H1 (cell line): ENCODE measurements around the gene KIAA1328. TPM values are rescaled to one million over a fixed set of nuclear protein-coding genes. Genes with fewer than 3 reads are reported as not detected.

Experiments
- CTCF ChIA-PET: fragments of 300-600 bp; sonication (Branson Sonifier 250); formaldehyde crosslinking; loops from one replicate; lab custom pipeline; 2021; ENCODE audit not compliant: partially characterized antibody; lab: Charles Lee
- POLR2A ChIA-PET: fragments of 300-600 bp; sonication (Branson Sonifier 250); formaldehyde crosslinking; loops from one replicate; lab custom pipeline; 2021; ENCODE audit warnings: inconsistent platforms; ENCODE audit not compliant: partially characterized antibody; lab: Charles Lee
- DNase-seq, 2 experiments: peaks; one replicate each; pipeline versions ENCODE4 v3.0.0 to v3.0.0-alpha.2; 2010 to 2022; ENCODE audit warnings: low spot score in 2 of 2, low read depth in 1 of 2, mixed read lengths in 1 of 2
- FAIRE-seq: peaks from 2 replicates; lab custom pipeline; 2011; peaks lifted over from hg19 to GRCh38; lab: Jason Lieb, UNC
- H2AFZ ChIP-seq: 2 replicates; pipeline ENCODE4 v1.8.1; 2012; ENCODE audit warnings: low read length, inconsistent platforms
- H2AK5ac ChIP-seq: 2 replicates; pipeline ENCODE4 v1.6.1; 2013; ENCODE audit warnings: low read depth, low read length
- H2BK120ac ChIP-seq: replicated peaks from 2 replicates; pipeline ENCODE3; 2013; ENCODE audit warnings: low read depth, low read length, inconsistent platforms
- H2BK12ac ChIP-seq: 2 replicates; pipeline ENCODE4 v1.6.1; 2013; ENCODE audit warnings: low read depth, low read length
- H2BK15ac ChIP-seq: 2 replicates; pipeline ENCODE4 v1.6.1; 2013; ENCODE audit warnings: low read length
- H2BK20ac ChIP-seq: 2 replicates; pipeline ENCODE4 v1.6.1; 2013; ENCODE audit warnings: low read length
- H2BK5ac ChIP-seq: 2 replicates; pipeline ENCODE4 v1.6.1; 2013; ENCODE audit warnings: low read depth, low read length
- H3K14ac ChIP-seq: 2 replicates; pipeline ENCODE4 v1.6.1; 2013; ENCODE audit warnings: inconsistent platforms; ENCODE audit not compliant: insufficient read length
- H3K18ac ChIP-seq: 2 replicates; pipeline ENCODE4 v1.6.1; 2013; ENCODE audit warnings: low read length; ENCODE audit errors: extremely low read depth
- H3K23ac ChIP-seq: 2 replicates; pipeline ENCODE4 v1.6.1; 2013; ENCODE audit warnings: inconsistent platforms; ENCODE audit not compliant: insufficient read length
- H3K23me2 ChIP-seq: 2 replicates; pipeline ENCODE4 v1.6.1; 2013; ENCODE audit warnings: low read depth, low read length
- H3K27ac ChIP-seq: 2 replicates; pipeline ENCODE4 v1.6.1; 2011; ENCODE audit warnings: low read depth, low read length, inconsistent platforms
- H3K27me3 ChIP-seq, 4 experiments: replicated peaks in 1 of 4; 1 replicate in 1 of 4; 2 replicates in 3 of 4; pipeline versions ENCODE4 v1.6.1 to v1.8.1; 2011 to 2013; ENCODE audit warnings: low read length in 3 of 4, mild to moderate bottlenecking in 3 of 4, inconsistent platforms in 2 of 4, mixed read lengths in 2 of 4, moderate library complexity in 1 of 4; ENCODE audit not compliant: control insufficient read depth in 3 of 4, insufficient read depth in 3 of 4; ENCODE audit errors: extremely low read depth in 1 of 4
- H3K36me3 ChIP-seq, 4 experiments: 2 replicates each; pipeline versions ENCODE4 v1.6.1 to v1.8.1; 2011 to 2013; ENCODE audit warnings: mild to moderate bottlenecking in 4 of 4, low read length in 3 of 4, moderate library complexity in 2 of 4, control low read depth in 1 of 4, inconsistent platforms in 1 of 4; ENCODE audit not compliant: insufficient read depth in 4 of 4, control insufficient read depth in 2 of 4
- H3K4ac ChIP-seq: replicated peaks from 2 replicates; pipeline ENCODE3; 2013; ENCODE audit warnings: low read length, low read depth, mixed read lengths, inconsistent platforms; ENCODE audit not compliant: insufficient read length
- H3K4me1 ChIP-seq, 4 experiments: replicated peaks in 1 of 4; 1 replicate in 1 of 4; 2 replicates in 3 of 4; pipeline versions ENCODE4 v1.6.1 to v1.8.1; 2011 to 2013; ENCODE audit warnings: low read length in 3 of 4, inconsistent platforms in 2 of 4, mixed read lengths in 1 of 4; ENCODE audit not compliant: insufficient read depth in 4 of 4, control insufficient read depth in 3 of 4
- H3K4me2 ChIP-seq, 2 experiments: 2 replicates each; pipeline versions ENCODE4 v1.6.1 to v1.8.1; 2011 to 2013; ENCODE audit warnings: low read depth in 2 of 2, low read length in 2 of 2, control low read depth in 1 of 2, inconsistent platforms in 1 of 2, mild to moderate bottlenecking in 1 of 2; ENCODE audit not compliant: insufficient read depth in 1 of 2
- H3K4me3 ChIP-seq, 4 experiments: fragments of 200-600, 300-600 bp in 1 of 4; sonication (generic), shearing (Covaris generic), sonication (Bioruptor Twin) in 1 of 4; 2 replicates each; pipeline versions ENCODE4 v1.5.1 to v1.8.1; 2011 to 2016; ENCODE audit warnings: low read length in 4 of 4, low read depth in 3 of 4, control low read depth in 2 of 4, inconsistent platforms in 2 of 4, mild to moderate bottlenecking in 2 of 4, mixed read lengths in 1 of 4, moderate library complexity in 1 of 4; ENCODE audit not compliant: insufficient read depth in 2 of 4; ENCODE audit errors: extremely low read depth in 1 of 4
- H3K56ac ChIP-seq: replicated peaks from 2 replicates; pipeline ENCODE3; 2013; ENCODE audit warnings: low read depth, mild to moderate bottlenecking, mixed read lengths, low read length, inconsistent platforms; ENCODE audit not compliant: insufficient read length
- H3K79me1 ChIP-seq: 2 replicates; pipeline ENCODE4 v1.6.1; 2013; ENCODE audit warnings: low read depth, low read length, control low read depth
- H3K79me2 ChIP-seq, 2 experiments: 2 replicates each; pipeline versions ENCODE4 v1.6.1 to v1.8.1; 2012 to 2013; ENCODE audit warnings: low read length in 2 of 2, mild to moderate bottlenecking in 2 of 2, inconsistent platforms in 1 of 2; ENCODE audit not compliant: insufficient read depth in 2 of 2, control insufficient read depth in 1 of 2
- H3K9ac ChIP-seq, 4 experiments: replicated peaks in 1 of 4; 1 replicate in 1 of 4; 2 replicates in 3 of 4; pipeline versions ENCODE4 v1.6.1 to v1.8.1; 2011 to 2013; ENCODE audit warnings: low read depth in 3 of 4, low read length in 3 of 4, control low read depth in 2 of 4, mild to moderate bottlenecking in 2 of 4, moderate library complexity in 2 of 4, inconsistent platforms in 1 of 4; ENCODE audit errors: extremely low read depth in 1 of 4
- H3K9me3 ChIP-seq, 2 experiments: 2 replicates each; pipeline versions ENCODE4 v1.6.1 to v1.8.1; 2012 to 2013; ENCODE audit warnings: mild to moderate bottlenecking in 2 of 2, moderate library complexity in 2 of 2, control low read depth in 1 of 2, inconsistent platforms in 1 of 2, low read depth in 1 of 2, low read length in 1 of 2, mixed read lengths in 1 of 2; ENCODE audit not compliant: insufficient read depth in 2 of 2
- H4K20me1 ChIP-seq, 2 experiments: replicated peaks in 1 of 2; 2 replicates each; pipeline versions ENCODE3 to v1.8.1; 2011 to 2013; ENCODE audit warnings: inconsistent platforms in 2 of 2, low read length in 2 of 2, mild to moderate bottlenecking in 1 of 2; ENCODE audit not compliant: insufficient read depth in 2 of 2, control insufficient read depth in 1 of 2
- H4K5ac ChIP-seq: 2 replicates; pipeline ENCODE4 v1.6.1; 2013; ENCODE audit warnings: low read length, low read depth, mixed read lengths, inconsistent platforms; ENCODE audit not compliant: insufficient read length
- H4K8ac ChIP-seq: 2 replicates; pipeline ENCODE4 v1.8.0; 2013; ENCODE audit warnings: mild to moderate bottlenecking, moderate library complexity, low read length, inconsistent platforms; ENCODE audit not compliant: insufficient read depth; ENCODE audit errors: extremely low read depth
- H4K91ac ChIP-seq: replicated peaks from 2 replicates; pipeline ENCODE3; 2013; ENCODE audit warnings: low read length, mixed read lengths, inconsistent platforms; ENCODE audit not compliant: insufficient read length
- KDM5A ChIP-seq: fragments of 200-600 bp; IDR thresholded peaks from 2 replicates; pipeline ENCODE4 v1.7.1; 2012; ENCODE audit warnings: mild to moderate bottlenecking, low read length, inconsistent platforms, mixed read lengths
- MAFK ChIP-seq: IDR thresholded peaks from 2 replicates; pipeline ENCODE4 v1.6.1; 2012; ENCODE audit warnings: low read depth, mild to moderate bottlenecking, improper control_type of control experiment, low read length
- POU5F1 ChIP-seq: IDR thresholded peaks from 2 replicates; pipeline ENCODE4 v1.6.1; 2011; ENCODE audit warnings: low read depth, mild to moderate bottlenecking, low read length, moderate library complexity
- RAD21 ChIP-seq, 2 experiments: IDR thresholded peaks in 1 of 2; conservative IDR thresholded peaks in 1 of 2; 2 replicates each; pipeline ENCODE4 v1.6.1; 2011; ENCODE audit warnings: low read depth in 2 of 2, low read length in 2 of 2, improper control_type of control experiment in 1 of 2, inconsistent platforms in 1 of 2, mild to moderate bottlenecking in 1 of 2, moderate library complexity in 1 of 2
- WGBS, 2 experiments: shearing (Covaris generic) in 1 of 2; methylation state at CpG; one replicate each; pipeline versions ENCODE4 v1.1.6 to v1.1.7; 2013 to 2015; ENCODE audit warnings: low lambda C conversion rate in 2 of 2, mixed read lengths in 2 of 2, inconsistent platforms in 1 of 2, low coverage in 1 of 2, missing lambda C conversion rate in 1 of 2; ENCODE audit not compliant: insufficient replicate concordance in 2 of 2, insufficient coverage in 1 of 2, insufficient read length in 1 of 2; ENCODE audit errors: extremely low coverage in 1 of 2, missing lambda C conversion rate in 1 of 2; 5-methylcytosine and 5-hydroxymethylcytosine counted together
- polyA plus RNA-seq, 7 experiments: library from polyadenylated mRNA; depleted of rRNA in 3 of 7; stranded (reverse) in 5 of 7; unstranded in 2 of 7; fragments of >200 nt in 5 of 7; fragments of 200-250 nt in 2 of 7; gene quantifications; 1 replicate in 5 of 7; 2 replicates in 1 of 7; 4 replicates in 1 of 7; pipeline versions ENCODE4 v1.2.1 to v1.2.3, GENCODE V29; 2011 to 2013; ENCODE audit warnings: missing spikeins in 2 of 7, mixed read lengths in 2 of 7
- total RNA-seq: library from RNA; stranded (reverse); fragmentation: NEBNext Ultra II Directional; extraction: Animal tissue kit (Norgen Biotek cat#: 25700); gene quantifications from 2 replicates; pipeline ENCODE4 v1.2.1, GENCODE V29; 2021
- TF ChIP-seq, protein P1 (sequence below), 3 experiments: IDR thresholded peaks; 1 replicate in 2 of 3; 2 replicates in 1 of 3; pipeline versions ENCODE4 v1.5.1 to v1.6.1; 2011; ENCODE audit warnings: low read length in 3 of 3, mild to moderate bottlenecking in 3 of 3, inconsistent platforms in 2 of 3, low read depth in 1 of 3, moderate library complexity in 1 of 3; ENCODE audit not compliant: insufficient read depth in 1 of 3; ENCODE audit errors: control extremely low read depth in 1 of 3

Gene KIAA1328
- total and polyA plus RNA-seq, 2 of the 8 experiments (the other 6 are each of a cell fraction or from before 2014, with no cell fraction given), result 2.6 to 5.7 TPM

DNA sequence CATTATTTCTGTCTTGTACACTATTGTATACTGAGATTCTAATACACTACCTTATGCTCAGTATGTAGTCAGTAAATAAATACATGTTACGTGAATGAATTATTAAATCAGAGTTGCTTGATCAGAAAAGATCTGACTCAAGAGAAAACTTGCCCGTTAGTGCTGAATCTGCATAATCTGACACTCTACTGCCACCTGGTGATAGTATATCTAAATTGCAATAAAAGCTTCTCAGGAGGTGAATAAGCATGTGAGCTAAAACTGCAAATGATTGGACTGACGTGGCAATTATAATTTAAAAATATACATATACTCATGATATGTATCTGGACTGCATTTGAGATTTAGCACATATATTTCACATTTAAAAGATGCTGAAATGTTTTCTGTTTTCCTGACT, 70.4 kb downstream of the KIAA1328 start:
- WGBS, 2 experiments, result 83% methylated on average over 3 of the region's 3 CpGs; no CpG with 5 or more reads in 1 of the 2 experiments
- H2AK5ac ChIP-seq, result no peak overlapping the region
- H3K4ac ChIP-seq, result no peak overlapping the region
- no peak overlapping the region for H3K9ac ChIP-seq
- no peaks in the 10 kb centered on the region for H3K27me3 ChIP-seq
- peaks cover 0 to 2% of the 10 kb centered on the region in 2 experiments; a peak in 1 of 4 replicates for H3K9me3 ChIP-seq
- H2BK120ac ChIP-seq, result no peak overlapping the region
- H2BK12ac ChIP-seq, result no peak overlapping the region
- H3K23me2 ChIP-seq, result no peaks in the 10 kb centered on the region
- H4K5ac ChIP-seq, result no peak overlapping the region
- no peak overlapping the region for H3K4me3 ChIP-seq
- H4K8ac ChIP-seq, result no peak overlapping the region
- no peak overlapping the region for H3K18ac ChIP-seq
- H3K23ac ChIP-seq, result no peak overlapping the region
- no peak overlapping the region for H3K14ac ChIP-seq
- ChIA-PET CTCF (interaction anchor here (0.6 to 1.9 kb wide), 11 partner anchors 9 to 717 kb away, joined by 3 to 7 read pairs (median 3); no protein-coding TSS in a partner anchor), POLR2A (no interaction called here)
- H3K36me3 ChIP-seq, result no peaks in the 10 kb centered on the region
- no peaks in the 10 kb centered on the region for H4K20me1 ChIP-seq
- H2BK15ac ChIP-seq, result no peak overlapping the region
- H3K27ac ChIP-seq, result no peak overlapping the region
- no peak overlapping the region for H2BK20ac ChIP-seq
- peak; percentile 39 to 50 for TF ChIP-seq RAD21 (IDR thresholded peaks at IDR 0.05 in 1 of 2, conservative IDR thresholded peaks at IDR 0.05 in 1 of 2; ENCODE audit: low read depth in 2 of 2, low read length in 2 of 2)
- TF ChIP-seq KDM5A, result no peak
- peak; percentile 85 for TF ChIP-seq MAFK
- 0 out of 2 replicates have a peak, but pooled peaks have one; percentile 53 for TF ChIP-seq POU5F1
- TF ChIP-seq, protein P1, sequence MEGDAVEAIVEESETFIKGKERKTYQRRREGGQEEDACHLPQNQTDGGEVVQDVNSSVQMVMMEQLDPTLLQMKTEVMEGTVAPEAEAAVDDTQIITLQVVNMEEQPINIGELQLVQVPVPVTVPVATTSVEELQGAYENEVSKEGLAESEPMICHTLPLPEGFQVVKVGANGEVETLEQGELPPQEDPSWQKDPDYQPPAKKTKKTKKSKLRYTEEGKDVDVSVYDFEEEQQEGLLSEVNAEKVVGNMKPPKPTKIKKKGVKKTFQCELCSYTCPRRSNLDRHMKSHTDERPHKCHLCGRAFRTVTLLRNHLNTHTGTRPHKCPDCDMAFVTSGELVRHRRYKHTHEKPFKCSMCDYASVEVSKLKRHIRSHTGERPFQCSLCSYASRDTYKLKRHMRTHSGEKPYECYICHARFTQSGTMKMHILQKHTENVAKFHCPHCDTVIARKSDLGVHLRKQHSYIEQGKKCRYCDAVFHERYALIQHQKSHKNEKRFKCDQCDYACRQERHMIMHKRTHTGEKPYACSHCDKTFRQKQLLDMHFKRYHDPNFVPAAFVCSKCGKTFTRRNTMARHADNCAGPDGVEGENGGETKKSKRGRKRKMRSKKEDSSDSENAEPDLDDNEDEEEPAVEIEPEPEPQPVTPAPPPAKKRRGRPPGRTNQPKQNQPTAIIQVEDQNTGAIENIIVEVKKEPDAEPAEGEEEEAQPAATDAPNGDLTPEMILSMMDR (IDR thresholded peaks at IDR 0.05; ENCODE audit: control extremely low read depth in 1 of 3, insufficient read depth in 1 of 3, low read depth in 1 of 3, low read length in 3 of 3), result peak in 2 of 3 experiments; percentile 20 to 51; a peak in 2 of 4 replicates
- TF ChIP-seq, all 59 proteins: peak for 4
- Histone ChIP-seq H2AFZ (no peak overlapping the region), H2BK5ac (no peak overlapping the region), H3K79me2 (no peaks in the 10 kb centered on the region), H3K79me1 (no peaks in the 10 kb centered on the region; the same call in 1 of the 2 replicates), H4K91ac (no peak overlapping the region), H3K4me2 (no peak overlapping the region), H3K56ac (no peak overlapping the region), H3K4me1 (no peaks in the 10 kb centered on the region)
- DNase-seq, result no peak
- no peak for FAIRE-seq
